Gastroesophageal sphincter (tissue), 4 donors: ENCODE measurements around the gene SNX1. TPM values are rescaled to one million over a fixed set of nuclear protein-coding genes. Genes with fewer than 3 reads are reported as not detected.
A peak's percentile ranks its signal among the peaks of the same experiment; 100 is the strongest.

Source experiments
- ATAC-seq: fragments of 150-250 bp; one replicate; pipeline ENCODE4 v1.9.1; 2016; ENCODE audit warnings: mild to moderate bottlenecking, moderate library complexity
- H3K27ac ChIP-seq, 4 donors: fragments of 200-600 bp; sonication (generic) in 3 of 4; 1 replicate in 3 of 4; 2 replicates in 1 of 4; pipeline ENCODE4 v1.5.1; 2016 to 2019
- H3K27me3 ChIP-seq: fragments of 200-600 bp; sonication (generic); one replicate; pipeline ENCODE4 v1.5.1; 2019
- H3K36me3 ChIP-seq, 2 donors: fragments of 200-600 bp; sonication (generic); one replicate each; pipeline ENCODE4 v1.5.1; 2019; ENCODE audit warnings: control low read depth in 1 of 2
- H3K4me1 ChIP-seq, 3 donors: fragments of 200-600 bp; sonication (generic); 1 replicate in 2 of 3; 2 replicates in 1 of 3; pipeline ENCODE4 v1.5.1; 2016 to 2019; ENCODE audit warnings: control low read depth in 2 of 3
- H3K4me3 ChIP-seq, 2 donors: fragments of 200-600 bp; sonication (generic); one replicate each; pipeline ENCODE4 v1.5.1; 2019; ENCODE audit warnings: mild to moderate bottlenecking in 1 of 2, moderate library complexity in 1 of 2
- H3K9me3 ChIP-seq, 3 donors: fragments of 200-600 bp; sonication (generic); one replicate each; pipeline ENCODE4 v1.5.1; 2017 to 2019; ENCODE audit warnings: control low read depth in 2 of 3
- EP300 ChIP-seq: sonication (generic); formaldehyde crosslinking; IDR thresholded peaks from one replicate; pipeline ENCODE4 v1.6.1; 2017; ENCODE audit warnings: antibody characterized with exemption, mild to moderate bottlenecking
- POLR2A ChIP-seq, 2 donors: fragments of 450-650 bp; IDR thresholded peaks; one replicate each; pipeline ENCODE4 v1.6.1; 2017; ENCODE audit warnings: antibody characterized with exemption in 2 of 2, mild to moderate bottlenecking in 2 of 2, moderate library complexity in 1 of 2
- POLR2AphosphoS5 ChIP-seq: sonication (generic); formaldehyde crosslinking; IDR thresholded peaks from one replicate; pipeline ENCODE4 v1.6.1; 2017; ENCODE audit warnings: antibody characterized with exemption
- WGBS, 2 donors: methylation state at CpG; one replicate each; pipeline ENCODE4 v1.1.5; 2018; ENCODE audit warnings: low coverage in 1 of 2; 5-methylcytosine and 5-hydroxymethylcytosine counted together
- total RNA-seq, 4 donors: library from RNA; depleted of rRNA; stranded (reverse); fragments of >200 nt; gene quantifications; one replicate each; pipeline ENCODE4 v1.1.0, GENCODE V29; 2016
- TF ChIP-seq, protein P1 (sequence below), 4 experiments: fragments of 200-600 bp in 2 of 4; fragments of 450-650 bp in 2 of 4; sonication (generic) in 1 of 4; IDR thresholded peaks; one replicate each; pipeline ENCODE4 v1.5.1; 2017 to 2019; ENCODE audit warnings: antibody characterized with exemption in 4 of 4, mild to moderate bottlenecking in 2 of 4, moderate library complexity in 2 of 4

Gene SNX1
- total RNA-seq, 4 donors from 2014 or later: 67.9 to 103 (median 87.8) TPM

DNA sequence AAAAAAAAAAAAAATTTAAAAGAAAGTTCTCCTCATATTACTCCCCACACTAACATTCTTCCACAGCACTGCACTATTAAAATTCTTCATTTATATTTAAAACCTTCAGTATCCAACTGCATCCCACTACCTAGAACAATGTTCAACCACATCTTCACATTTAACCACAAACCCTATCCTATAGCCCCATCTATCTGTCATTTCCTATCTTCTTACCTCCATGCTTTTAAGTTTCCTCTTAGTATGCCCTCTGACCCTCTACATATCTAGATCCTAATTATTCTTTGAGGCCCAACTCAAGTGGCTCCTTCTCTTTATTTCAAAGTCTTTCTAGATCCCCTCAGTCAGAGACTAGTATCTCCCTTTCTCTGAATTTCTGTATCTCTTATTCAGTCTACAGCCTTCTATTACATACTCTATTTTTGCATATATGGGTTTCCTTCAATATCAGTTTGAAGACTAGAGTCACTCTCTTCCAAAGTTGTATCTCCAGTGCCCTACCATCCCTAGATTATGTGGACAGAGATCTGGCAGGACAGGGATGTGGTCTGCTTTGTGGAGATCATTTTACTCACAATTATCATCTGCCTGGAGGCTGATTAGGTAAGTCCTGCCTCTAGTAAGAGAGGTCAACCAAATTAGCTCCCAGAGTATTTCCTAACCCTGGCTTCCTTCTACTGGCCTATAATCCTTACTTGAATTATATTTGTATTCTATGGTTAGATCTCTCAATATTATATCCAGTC, 3.5 kb upstream of the SNX1 start:
- Histone ChIP-seq H3K27me3 (no peaks in the 10 kb centered on the region), H3K36me3 (peaks cover 0 to 24% of the 10 kb centered on the region in 2 donors), H3K4me1 (peaks cover 2 to 52% (median 19%) of the 10 kb centered on the region in 3 donors), H3K27ac (peak overlapping the region in 1 of 4 donors; percentile 88), H3K9me3 (no peaks in the 10 kb centered on the region), H3K4me3 (peak overlapping the region in 1 of 2 donors; percentile 71)
- no peak for TF ChIP-seq POLR2AphosphoS5
- TF ChIP-seq, protein P1, sequence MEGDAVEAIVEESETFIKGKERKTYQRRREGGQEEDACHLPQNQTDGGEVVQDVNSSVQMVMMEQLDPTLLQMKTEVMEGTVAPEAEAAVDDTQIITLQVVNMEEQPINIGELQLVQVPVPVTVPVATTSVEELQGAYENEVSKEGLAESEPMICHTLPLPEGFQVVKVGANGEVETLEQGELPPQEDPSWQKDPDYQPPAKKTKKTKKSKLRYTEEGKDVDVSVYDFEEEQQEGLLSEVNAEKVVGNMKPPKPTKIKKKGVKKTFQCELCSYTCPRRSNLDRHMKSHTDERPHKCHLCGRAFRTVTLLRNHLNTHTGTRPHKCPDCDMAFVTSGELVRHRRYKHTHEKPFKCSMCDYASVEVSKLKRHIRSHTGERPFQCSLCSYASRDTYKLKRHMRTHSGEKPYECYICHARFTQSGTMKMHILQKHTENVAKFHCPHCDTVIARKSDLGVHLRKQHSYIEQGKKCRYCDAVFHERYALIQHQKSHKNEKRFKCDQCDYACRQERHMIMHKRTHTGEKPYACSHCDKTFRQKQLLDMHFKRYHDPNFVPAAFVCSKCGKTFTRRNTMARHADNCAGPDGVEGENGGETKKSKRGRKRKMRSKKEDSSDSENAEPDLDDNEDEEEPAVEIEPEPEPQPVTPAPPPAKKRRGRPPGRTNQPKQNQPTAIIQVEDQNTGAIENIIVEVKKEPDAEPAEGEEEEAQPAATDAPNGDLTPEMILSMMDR (IDR thresholded peaks at IDR 0.05): no peak
- TF ChIP-seq EP300: no peak
- no peak for TF ChIP-seq POLR2A (IDR thresholded peaks at IDR 0.05)
- no peak for ATAC-seq

DNA sequence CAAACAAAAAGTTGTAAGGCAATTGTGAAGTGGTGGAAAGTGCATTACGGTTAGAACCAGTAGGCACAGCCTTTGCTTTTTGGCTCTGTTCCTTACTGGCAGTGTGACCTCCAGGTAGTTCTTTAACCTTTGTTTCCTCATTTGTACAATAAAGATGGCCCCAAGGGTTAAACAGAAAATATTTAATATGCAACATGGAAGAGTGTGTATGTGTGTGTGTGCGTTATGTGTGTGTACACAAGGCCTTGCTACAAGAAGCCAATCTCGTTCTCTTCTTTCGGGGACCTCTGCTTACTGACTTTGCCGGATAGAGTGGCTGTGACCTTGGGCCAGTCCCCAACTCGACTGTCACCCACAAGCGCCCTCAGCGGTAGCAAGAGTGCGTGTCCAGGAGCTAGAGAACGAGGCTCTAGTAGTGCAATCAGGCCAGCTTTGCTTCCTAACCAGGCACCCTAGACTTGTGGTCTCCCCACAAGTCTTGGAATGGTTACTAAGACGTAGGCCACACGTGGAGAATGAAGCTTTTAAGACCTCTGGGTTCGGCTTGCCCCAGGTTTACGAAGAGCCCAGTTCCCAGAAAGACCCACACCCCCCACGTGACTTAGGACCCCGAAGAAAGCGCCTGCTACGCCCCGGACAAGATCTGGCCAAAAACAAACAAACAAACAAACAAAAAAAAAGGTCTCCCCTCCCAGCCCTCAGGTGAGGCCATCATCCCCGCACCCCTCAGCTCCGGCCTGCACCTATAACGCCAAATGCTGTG, 2.7 kb upstream of the SNX1 start:
- peak overlapping the region; percentile 71 to 85 for H3K4me3 ChIP-seq
- H3K36me3 ChIP-seq: peaks cover 0 to 16% of the 10 kb centered on the region in 2 donors
- WGBS, 2 donors: 8% methylated on average over 15 to 16 of the region's 22 CpGs
- no peaks in the 10 kb centered on the region for H3K27me3 ChIP-seq
- no peak for TF ChIP-seq POLR2AphosphoS5
- TF ChIP-seq EP300: no peak
- TF ChIP-seq POLR2A (IDR thresholded peaks at IDR 0.05): no peak
- TF ChIP-seq, protein P1 (IDR thresholded peaks at IDR 0.05): no peak
- no peaks in the 10 kb centered on the region for H3K9me3 ChIP-seq
- peak overlapping the region; percentile 87 to 98 (median 91) for H3K27ac ChIP-seq
- H3K4me1 ChIP-seq: peaks cover 2 to 60% (median 26%) of the 10 kb centered on the region in 3 donors
- no peak for ATAC-seq

DNA sequence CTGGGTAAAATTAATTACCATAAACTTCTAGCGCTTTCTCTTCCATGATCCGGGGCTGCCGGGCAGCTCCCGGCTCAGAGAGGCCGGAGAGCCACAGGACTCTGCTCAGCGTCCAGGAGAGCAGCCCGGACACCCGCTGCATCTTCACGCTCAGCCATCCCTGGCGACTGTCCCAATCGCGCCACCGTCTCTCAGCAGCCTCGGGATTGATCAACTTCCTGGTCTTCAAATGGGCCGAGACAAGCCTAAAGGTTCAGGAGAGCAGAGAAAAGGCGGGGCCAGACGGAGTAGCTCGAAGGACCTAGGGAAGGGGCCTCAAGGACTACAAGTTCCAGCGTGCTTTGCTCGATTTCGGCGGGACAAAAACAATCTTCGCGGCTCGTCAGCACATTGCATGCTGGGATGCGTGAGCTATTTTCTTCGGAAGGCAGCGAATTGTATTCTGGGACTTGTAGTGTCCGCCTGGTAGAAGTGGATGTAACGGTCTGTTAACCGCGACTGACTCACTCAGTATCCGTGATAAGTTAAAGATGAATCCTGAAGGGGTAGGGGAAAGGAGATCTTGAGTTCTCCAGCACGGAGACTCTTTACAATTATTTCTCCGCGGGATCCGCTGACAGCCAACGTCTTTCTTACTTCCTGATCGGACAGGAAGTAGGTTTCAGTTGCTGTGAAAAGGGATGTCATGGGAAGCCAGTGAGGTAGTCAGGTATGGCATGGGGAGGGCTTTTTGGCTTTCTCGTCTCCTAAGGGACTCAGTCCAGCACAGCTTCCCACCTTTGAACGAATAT, 2.0 kb upstream of the SNX1 start, which contains the start of gene CIAO2A:
TSS of gene CIAO2A (minus strand) at position 212 of the 791 bp plus-strand sequence. CDS start at position 142, 70 bp downstream.
- H3K9me3 ChIP-seq: no peaks in the 10 kb centered on the region
- H3K27me3 ChIP-seq: no peaks in the 10 kb centered on the region
- H3K4me3 ChIP-seq: peak within 1 kb of the TSS; percentile 71 to 85
- peaks cover 2 to 68% (median 31%) of the 10 kb centered on the region in 3 donors for H3K4me1 ChIP-seq
- 0% methylated on average over 15 to 32 of the region's 41 CpGs for WGBS, 2 donors
- H3K27ac ChIP-seq: peak within 1 kb of the TSS; percentile 87 to 98 (median 91)
- peak; percentile 94 for ATAC-seq
- peaks cover 0 to 10% of the 10 kb centered on the region in 2 donors for H3K36me3 ChIP-seq
- TF ChIP-seq, protein P1 (IDR thresholded peaks at IDR 0.05): no peak
- TF ChIP-seq POLR2A (IDR thresholded peaks at IDR 0.05): peak; percentile 12 to 29
- TF ChIP-seq POLR2AphosphoS5: peak; percentile 50
- no peak for TF ChIP-seq EP300

DNA sequence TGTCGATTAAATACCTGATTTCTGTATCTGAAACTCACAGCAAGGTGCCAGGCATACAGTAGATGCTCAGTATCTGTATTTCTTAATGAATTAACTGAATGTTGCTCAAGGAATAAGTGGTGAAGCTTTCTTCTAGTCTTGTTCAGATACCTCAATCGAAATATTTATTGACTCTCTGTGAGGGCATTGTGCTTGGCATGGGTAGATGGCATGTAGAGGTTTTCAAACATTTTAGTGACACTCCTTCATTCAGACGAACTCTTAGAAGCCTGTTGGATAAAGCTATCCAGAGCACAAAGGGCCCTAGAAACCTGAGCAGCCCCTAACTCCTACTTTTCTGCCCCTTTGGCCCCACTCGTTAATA, 369 bp upstream of the SNX1 start:
- TF ChIP-seq, protein P1 (IDR thresholded peaks at IDR 0.05): no peak
- TF ChIP-seq EP300 (no peak), POLR2A (IDR thresholded peaks at IDR 0.05) (no peak), POLR2AphosphoS5 (no peak)
- peaks cover 2 to 84% (median 36%) of the 10 kb centered on the region in 3 donors for H3K4me1 ChIP-seq
- 47 to 70% methylated on average over 2 to 3 of the region's 4 CpGs for WGBS, 2 donors
- H3K36me3 ChIP-seq: no peaks in the 10 kb centered on the region
- peak overlapping the region; percentile 78 to 92 for H3K4me3 ChIP-seq
- H3K9me3 ChIP-seq: no peaks in the 10 kb centered on the region
- no peak for ATAC-seq
- H3K27me3 ChIP-seq: no peaks in the 10 kb centered on the region
- H3K27ac ChIP-seq: peak overlapping the region; percentile 52 to 94 (median 88)
